Fibroblast of skin of abdomen (primary cell): ENCODE data around the gene DHRS2. TPM values are rescaled to one million over a fixed set of nuclear protein-coding genes. Genes with fewer than 3 reads are reported as not detected.
"Not testable (repeated sequence)": the region's sequence is repeated elsewhere in the genome, so short reads cannot be mapped to it uniquely, and the experiment has no call there.

Experiments used
- DNase-seq: peaks from one replicate; pipeline ENCODE4 v3.0.0-alpha.2; 2013
- polyA plus RNA-seq, 2 experiments: library from polyadenylated mRNA; unstranded; fragments of 120-200 nt; gene quantifications; one replicate each; pipeline ENCODE4 v1.2.1, GENCODE V29; 2013; ENCODE audit not compliant: insufficient read length in 2 of 2

DHRS2 gene
- polyA plus RNA-seq (2013, experiment 1 of 2; ENCODE audit: insufficient read length), result 0.33 TPM
- polyA plus RNA-seq (2013, experiment 2 of 2; ENCODE audit: insufficient read length), result 0.38 TPM

- DNase-seq, result no peak
These were observed at the start of gene DHRS2 for GRCh38 chr14:23636317-23637211. TSS of gene DHRS2 (plus strand) at chr14:23636364. CDS start at chr14:23638865, 2,501 bp downstream.

DNA sequence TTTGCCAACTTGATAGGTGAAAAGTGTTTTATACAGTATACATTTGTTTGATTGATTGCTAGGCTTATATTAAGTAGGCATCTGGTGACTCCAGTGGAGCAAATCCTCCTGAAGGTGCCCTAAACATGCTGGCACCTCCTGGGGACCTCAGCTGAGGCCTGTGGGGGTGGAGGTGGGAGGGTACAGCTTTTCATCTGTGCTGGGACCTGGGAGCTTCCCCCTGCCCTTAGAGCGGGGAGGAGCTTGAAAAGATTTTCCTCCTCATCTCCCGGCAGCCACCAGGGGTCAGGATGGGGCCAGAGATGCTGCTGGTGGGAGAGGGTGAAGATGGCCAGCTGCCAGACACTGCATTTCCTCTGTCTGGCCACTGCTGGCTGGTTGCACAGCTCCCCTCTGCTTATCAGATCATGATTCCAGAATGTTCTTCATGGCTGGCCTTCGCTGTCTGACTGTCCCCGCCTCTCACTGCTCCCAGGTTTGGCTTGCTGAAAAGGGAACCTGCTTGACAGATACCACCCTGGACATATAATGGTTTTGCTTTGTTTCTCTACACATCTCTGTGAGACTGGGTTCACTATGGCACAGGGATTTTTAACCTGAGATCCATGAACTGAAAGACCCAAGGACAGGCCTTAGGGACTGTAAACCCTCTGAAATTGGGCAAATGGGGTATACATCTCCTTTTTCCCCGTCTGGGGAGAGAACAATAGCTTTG lies 47.1 kb upstream of the DHRS2 start:
- DNase-seq, result peak; percentile 86

DNA sequence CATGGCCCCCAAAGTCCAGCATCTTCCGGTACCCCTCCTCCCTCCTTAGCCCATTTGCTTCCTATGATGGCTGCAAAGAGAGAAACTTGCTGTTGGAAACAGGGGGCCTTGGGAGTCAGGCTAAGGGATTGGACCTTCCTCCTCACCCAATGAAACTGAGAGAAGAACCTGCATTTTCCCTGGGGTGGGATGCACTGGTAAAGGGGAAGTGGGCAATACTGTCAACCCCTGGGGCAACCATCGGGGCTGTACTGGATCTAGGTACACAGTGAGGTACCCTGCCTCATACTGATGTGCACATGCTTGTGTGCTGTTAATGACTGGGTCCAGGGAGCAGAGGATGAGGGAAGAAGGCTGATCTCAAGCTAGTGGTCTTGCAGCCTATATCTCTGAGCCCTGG lies 46.6 kb upstream of the DHRS2 start:
- DNase-seq, result no peak

DNA sequence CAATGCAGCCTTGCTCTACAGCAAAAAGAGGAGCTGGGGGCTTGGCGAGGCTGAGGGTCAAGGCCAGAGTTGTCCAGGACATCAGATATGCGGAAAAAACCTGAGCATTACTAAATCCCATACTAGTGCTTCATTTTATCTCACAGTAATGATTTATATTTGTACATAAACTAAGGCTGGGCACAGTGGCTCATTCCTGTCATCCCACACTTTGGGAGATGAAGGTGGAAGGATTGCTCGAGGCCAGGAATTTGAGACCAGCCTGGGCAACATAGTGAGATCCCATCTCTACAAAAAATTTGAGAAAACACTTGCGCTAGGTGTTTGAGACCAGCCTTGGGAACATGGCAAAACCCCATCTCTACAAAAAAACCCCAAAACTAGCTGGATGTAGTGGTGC lies 46.0 kb upstream of the DHRS2 start:
- DNase-seq, result no peak

- not testable (repeated sequence) for DNase-seq
These were observed 42.0 kb upstream of the DHRS2 start for GRCh38 chr14:23594191-23594590.

DNA sequence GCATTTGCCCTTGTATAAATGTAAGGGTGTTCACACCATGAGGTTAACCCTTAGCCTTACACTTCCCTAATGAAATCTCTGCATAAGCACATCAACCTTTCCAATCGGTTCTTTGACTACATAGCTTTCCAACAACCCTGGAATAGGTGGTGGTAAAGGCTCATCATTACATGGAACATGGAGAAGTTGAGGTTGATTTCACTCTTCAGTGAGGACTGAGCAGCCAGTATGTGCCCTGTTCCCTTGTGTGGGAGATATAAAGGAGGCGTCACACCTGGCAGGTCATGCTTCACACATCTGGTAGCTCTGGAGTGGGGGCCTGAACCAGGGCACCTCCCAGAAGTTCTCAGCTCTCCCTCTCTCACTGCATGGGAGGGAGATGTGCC lies 35.8 kb upstream of the DHRS2 start:
- no peak for DNase-seq

DNA sequence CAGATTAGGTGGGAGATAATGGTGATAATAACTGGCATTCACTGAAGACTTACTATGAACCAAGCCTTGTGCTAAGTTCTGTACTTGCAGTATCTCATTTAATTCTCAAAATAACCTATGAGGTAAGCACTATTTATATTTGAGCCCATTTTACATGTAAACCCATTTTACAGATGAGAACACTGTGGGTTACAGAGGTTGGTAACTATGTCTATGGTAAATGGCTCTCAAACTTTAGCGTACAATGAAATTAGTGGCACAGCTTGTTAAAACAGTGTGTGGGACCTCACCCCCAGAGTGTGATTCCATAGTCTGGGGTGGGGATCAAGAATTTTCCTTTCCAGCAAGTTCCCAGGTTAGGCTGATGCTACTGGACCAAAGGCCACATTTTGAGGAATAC lies 35.4 kb upstream of the DHRS2 start:
- no peak for DNase-seq

DNA sequence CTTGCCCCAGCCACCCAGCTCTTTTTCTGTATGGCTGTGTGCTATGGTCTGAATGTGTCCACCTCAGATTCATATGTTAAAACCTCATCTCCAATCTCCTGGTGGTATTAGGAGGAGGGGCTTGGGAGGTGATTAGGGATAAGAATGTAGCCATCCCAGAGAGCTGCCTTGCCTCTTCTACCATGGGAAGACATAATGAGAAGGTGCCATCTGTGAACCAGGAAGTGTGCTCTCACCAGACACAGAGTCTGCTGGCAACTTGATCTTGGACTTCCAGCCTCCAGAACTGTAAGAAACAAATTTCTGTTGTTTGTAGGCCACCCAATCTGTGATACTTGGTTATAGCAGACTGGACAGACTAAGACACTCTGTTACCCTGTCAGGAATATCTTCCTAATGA lies 34.7 kb upstream of the DHRS2 start:
- DNase-seq, result no peak

DNA sequence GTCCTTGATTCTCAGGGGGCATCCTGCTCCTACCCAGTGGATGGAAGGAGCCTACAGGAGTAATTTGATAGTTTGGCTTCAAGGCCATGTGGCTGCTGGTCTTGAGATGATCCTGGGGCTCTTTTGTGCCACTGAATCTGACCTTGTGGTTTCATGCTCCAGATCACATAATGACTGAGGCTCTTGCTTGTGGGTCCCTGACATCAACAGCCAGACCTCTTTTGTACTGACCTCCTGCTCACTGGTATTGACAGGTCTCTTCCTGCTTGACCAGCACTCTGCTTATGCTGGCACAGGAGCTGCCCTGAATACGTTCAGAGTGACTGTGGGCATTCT lies 34.4 kb upstream of the DHRS2 start:
- DNase-seq, result no peak

DNA sequence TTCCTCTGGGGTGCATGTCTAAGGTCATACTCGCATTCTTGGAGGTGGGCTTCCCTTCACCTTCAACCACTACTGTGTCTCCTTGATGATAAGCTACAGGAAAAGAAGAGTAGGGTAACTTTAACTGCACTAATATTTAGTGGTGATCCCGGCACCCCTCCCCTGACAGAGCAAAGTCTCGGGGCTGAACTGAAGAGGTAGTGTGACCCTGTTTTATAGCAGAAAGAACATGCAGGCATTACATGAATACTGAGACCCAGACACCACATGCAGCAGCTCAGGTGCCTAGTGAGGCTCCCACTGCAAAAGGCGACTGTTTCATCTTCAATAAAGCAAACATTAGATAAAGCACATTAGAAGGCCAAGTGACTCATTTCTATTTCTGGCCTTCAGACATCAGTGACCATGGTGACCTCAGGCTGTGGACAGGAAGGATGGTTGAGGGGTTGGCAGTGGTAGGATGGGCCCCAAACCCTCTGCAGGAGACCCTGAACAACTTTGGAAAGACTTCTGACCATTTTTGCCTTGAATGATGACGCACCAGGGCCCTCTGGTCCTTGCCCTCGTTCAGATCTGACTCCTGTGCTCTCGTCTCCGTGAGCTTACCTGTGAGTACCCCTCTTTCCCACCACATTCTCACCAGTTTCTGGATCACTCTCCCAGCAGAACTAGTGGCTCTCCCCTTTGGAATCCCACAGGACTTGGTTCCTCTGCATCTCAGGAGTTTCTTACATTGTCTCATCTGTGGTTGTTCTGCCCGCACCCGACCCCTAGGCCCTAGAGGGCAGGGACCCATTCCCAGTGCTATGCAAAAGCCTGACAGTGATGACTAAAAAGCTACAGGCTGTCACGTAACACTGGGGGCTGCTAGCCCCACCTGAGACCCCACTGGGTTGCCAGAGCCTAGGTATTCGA lies 33.7 kb upstream of the DHRS2 start:
- no peak for DNase-seq

DNA sequence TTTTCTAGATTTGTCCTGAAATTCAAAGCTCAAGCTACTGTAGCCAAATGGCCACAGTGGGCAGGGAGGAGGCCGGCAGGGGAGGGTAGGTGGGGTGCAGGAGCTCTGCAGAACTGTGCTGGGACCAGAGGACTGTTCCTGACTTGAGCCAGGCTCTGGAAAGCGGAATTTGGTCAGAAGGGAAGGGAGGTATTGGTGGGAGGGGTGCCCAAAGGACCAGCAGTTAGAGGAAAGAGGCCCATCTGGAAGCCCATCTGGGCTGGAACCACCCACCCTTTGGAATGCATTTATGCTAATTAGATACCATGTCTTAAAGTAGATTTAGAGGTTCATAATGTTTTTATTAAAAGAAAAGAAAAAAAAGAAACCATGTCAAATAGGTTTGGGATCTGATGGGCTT lies 33.1 kb upstream of the DHRS2 start:
- no peak for DNase-seq

- DNase-seq, result no peak
These were observed 32.0 kb upstream of the DHRS2 start for GRCh38 chr14:23604148-23604547.

DNA sequence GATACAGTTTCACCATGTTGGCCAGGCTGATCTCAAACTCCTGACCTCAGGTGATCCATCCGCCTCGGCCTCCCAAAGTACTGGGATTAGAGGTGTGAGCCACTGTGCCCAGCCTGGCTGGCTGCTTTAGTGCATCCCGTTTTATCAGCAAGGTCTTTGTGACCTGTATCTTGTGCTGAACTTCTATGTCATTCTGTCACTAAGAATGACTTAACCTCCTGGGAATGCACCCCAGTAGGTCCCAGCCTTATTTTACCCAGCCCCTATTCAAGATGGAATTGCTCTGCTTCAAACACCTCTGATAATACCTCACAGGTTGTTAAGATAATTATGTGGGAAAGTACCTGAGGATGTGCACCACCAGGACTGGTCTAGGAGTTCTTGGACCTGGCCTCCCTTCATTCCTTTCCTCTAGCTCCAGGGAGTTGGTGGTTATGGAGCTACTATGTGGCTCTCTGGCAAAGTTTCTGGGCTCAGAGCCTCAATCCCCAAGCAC lies 31.4 kb upstream of the DHRS2 start:
- no peak for DNase-seq

DNA sequence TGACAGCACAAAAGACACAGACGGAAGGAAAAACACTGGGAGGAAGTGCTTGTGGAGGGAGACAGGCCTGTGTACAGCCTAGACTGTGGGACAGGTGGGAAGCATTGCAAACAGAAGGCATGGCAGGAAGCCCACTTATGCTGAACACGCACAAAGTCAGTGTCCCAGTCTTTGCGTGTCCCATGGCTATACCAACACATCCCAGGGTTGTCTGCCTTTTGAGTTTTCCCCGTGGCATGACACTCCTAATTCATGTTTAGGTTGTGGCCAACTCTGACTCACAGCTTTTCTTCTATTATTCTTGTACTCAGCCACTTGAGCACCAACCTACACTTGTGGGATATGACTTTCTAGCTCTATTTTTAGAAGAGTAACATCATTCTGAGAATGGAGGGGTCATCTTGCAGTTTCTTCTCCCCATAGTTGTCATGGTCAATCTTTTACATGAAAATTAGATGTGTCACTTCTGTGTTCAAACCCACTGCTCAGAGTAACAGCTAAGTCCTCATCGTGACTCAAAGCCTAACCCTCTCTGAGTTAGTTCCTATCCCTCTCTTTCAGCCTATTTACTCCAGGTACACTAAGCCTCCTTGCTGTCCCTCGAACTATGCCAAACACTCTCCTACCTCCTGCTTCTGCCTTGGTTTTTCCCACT lies 30.1 kb upstream of the DHRS2 start:
- no peak for DNase-seq

DNA sequence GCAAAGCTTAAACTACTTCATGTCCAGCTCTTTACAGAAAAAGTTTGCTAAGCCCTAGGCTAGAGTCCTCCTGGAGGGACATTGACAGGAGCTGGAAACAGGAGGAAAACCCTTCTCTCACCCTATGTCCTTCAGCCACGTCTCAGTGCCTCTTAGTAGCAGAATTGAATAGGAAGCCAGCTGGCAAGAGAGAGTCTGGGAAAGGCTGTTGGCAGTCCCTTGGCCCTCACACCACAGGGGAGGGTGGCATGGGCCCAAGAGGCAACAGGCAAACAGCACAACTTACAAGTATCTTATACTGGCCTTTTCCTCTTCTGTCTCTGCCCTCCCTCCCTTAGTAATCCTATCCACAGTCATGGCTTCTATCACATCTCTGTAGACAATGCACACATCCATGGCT lies 27.7 kb upstream of the DHRS2 start:
- no peak for DNase-seq

DNA sequence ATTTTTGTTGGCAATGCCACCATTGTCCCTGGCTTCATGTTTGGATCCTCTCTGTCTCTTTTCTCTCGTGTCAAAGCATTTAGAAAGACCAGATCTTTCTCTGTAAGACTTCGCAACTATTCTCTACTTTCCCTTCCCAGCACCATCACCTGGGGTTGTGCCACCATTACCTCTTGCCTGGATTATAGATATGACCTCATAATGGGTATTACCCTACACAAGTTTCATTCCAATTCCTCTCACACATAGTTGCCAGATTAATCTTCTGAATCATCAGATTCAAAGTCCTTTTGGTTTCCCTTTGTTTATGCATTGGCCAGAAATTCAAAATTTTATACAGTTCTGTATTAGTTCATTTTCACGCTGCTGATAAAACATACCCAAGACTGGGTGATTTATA lies 27.2 kb upstream of the DHRS2 start:
- DNase-seq, result no peak

DNA sequence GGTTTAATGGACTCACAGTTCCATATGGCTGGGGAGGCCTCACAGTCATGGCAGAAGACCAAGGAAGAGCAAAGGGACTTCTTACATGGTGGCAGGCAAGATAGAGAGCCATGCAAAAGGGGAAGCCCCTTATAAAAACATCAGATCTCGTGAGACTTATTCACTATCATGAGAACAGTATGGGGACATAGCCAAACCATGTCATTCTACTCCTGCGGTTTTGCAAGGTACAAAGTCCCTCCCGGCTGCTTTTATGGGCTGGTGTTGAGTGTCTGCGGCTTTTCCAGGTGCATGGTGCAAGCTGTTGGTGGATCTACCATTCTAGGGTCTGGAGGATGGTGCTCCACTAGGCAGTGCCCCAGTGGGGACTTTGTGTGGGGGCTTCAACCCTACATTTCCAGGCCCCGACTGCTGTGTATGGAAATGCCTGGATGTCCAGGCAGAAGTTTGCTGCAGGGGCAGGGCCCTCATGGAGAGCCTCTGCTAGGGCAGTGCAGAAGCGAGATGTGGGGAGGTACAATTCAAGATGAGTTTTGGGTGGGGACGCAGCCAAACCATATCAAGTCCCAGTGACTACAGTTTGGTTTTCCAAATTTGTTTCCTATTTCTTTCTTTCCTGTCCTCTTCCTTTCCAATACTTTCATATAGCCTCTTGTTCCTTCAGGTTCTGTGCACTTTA lies 26.6 kb upstream of the DHRS2 start:
- not testable (repeated sequence) for DNase-seq

- DNase-seq, result no peak
These were observed 25.9 kb upstream of the DHRS2 start for GRCh38 chr14:23610090-23610814.

DNA sequence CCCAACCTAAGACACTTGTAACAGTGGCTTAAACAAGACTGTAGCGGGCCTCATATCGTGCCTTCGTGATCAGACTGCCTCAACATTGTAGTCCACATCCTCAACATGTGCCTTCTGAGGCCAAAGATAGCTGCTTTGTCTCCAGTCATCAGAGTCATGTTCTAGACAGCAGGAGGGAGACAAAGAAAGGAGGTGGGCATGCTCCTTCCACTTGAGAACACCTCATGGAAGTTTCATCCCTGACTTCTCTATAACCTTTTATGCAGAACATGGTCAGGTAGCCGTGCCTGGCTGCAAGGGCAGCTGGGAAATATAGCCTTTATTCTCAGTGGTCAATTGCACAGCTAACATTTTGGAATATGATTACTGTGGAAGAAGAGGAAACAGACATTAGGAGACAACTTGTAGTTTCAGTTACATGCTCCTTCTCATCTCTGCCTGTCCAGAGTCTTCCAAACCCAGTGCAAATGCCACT lies 25.3 kb upstream of the DHRS2 start:
- DNase-seq, result no peak

- DNase-seq, result no peak
These were observed 23.8 kb upstream of the DHRS2 start for GRCh38 chr14:23612354-23612732.

- no peak for DNase-seq
These were observed 23.4 kb upstream of the DHRS2 start for GRCh38 chr14:23612802-23613201.
